Endothelial cell of umbilical vein (primary cell): ENCODE measurements around the gene TBC1D5. TPM values are rescaled to one million over a fixed set of nuclear protein-coding genes. Genes with fewer than 3 reads are reported as not detected.

Source experiments
- BruUV-seq: library from RNA; stranded (reverse); fragments of 400-500 nt; replicated peaks from 2 replicates; lab custom pipeline; 2021; lab: Mats Ljungman, UMichigan
- CTCF ChIA-PET: fragments of 300-600, 350-600 bp; sonication (Branson Sonifier 250); formaldehyde crosslinking; loops from one replicate; lab custom pipeline; 2021; ENCODE audit warnings: antibody characterized with exemption, inconsistent platforms; lab: Charles Lee
- POLR2A ChIA-PET: fragments of 300-600, 350-600 bp; sonication (Branson Sonifier 250); formaldehyde crosslinking; loops from one replicate; lab custom pipeline; 2021; ENCODE audit warnings: antibody characterized with exemption, inconsistent platforms; lab: Charles Lee
- DNase-seq: peaks from one replicate; pipeline ENCODE4 v3.0.0-alpha.2; 2011; ENCODE audit warnings: low read depth, low spot score
- FAIRE-seq: peaks from 2 replicates; lab custom pipeline; 2011; peaks lifted over from hg19 to GRCh38; lab: Jason Lieb, UNC
- H2AFZ ChIP-seq: 2 replicates; pipeline ENCODE4 v1.6.0; 2012; ENCODE audit warnings: low read depth, low read length, control low read depth, inconsistent platforms
- H3K27ac ChIP-seq: 2 replicates; pipeline ENCODE4 v1.5.1; 2011; ENCODE audit warnings: low read depth, mild to moderate bottlenecking, control low read depth, low read length, moderate library complexity; ENCODE audit not compliant: insufficient read depth
- H3K27me3 ChIP-seq, 2 experiments: 2 replicates each; pipeline versions ENCODE4 v1.6.0 to v1.6.1; 2011; ENCODE audit warnings: low read length in 2 of 2, mixed read lengths in 1 of 2; ENCODE audit not compliant: control insufficient read depth in 2 of 2, insufficient read depth in 2 of 2
- H3K36me3 ChIP-seq, 2 experiments: 2 replicates in 1 of 2; 3 replicates in 1 of 2; pipeline ENCODE4 v1.5.1; 2011; ENCODE audit warnings: low read length in 2 of 2, mild to moderate bottlenecking in 1 of 2, moderate library complexity in 1 of 2; ENCODE audit not compliant: control insufficient read depth in 2 of 2, insufficient read depth in 2 of 2; ENCODE audit errors: extremely low read depth in 1 of 2
- H3K4me1 ChIP-seq: 3 replicates; pipeline ENCODE4 v1.5.1; 2011; ENCODE audit warnings: mild to moderate bottlenecking, low read length; ENCODE audit not compliant: control insufficient read depth, insufficient read depth; ENCODE audit errors: extremely low read depth
- H3K4me2 ChIP-seq: 2 replicates; pipeline ENCODE4 v1.6.1; 2011; ENCODE audit warnings: low read length, control low read depth, mixed read lengths; ENCODE audit not compliant: insufficient read depth
- H3K4me3 ChIP-seq, 3 experiments: fragments of 200-600 bp in 1 of 3; sonication (generic), shearing (Covaris generic) in 1 of 3; replicated peaks in 1 of 3; 2 replicates each; pipeline ENCODE4 v1.5.1; 2011 to 2016; ENCODE audit warnings: control low read depth in 3 of 3, low read length in 3 of 3, mild to moderate bottlenecking in 2 of 3, inconsistent platforms in 1 of 3, low read depth in 1 of 3, moderate library complexity in 1 of 3; ENCODE audit not compliant: insufficient read depth in 1 of 3
- H3K79me2 ChIP-seq: 2 replicates; pipeline ENCODE4 v1.6.0; 2012; ENCODE audit warnings: low read length, inconsistent platforms; ENCODE audit not compliant: control insufficient read depth, insufficient read depth
- H3K9ac ChIP-seq: replicated peaks from 2 replicates; pipeline ENCODE3; 2011; ENCODE audit warnings: low read length, control low read depth; ENCODE audit not compliant: insufficient read depth; ENCODE audit errors: extremely low read depth
- H3K9me1 ChIP-seq: replicated peaks from 3 replicates; pipeline ENCODE4 v1.6.0; 2011; ENCODE audit warnings: mild to moderate bottlenecking, low read length; ENCODE audit not compliant: control insufficient read depth, insufficient read depth; ENCODE audit errors: extremely low read depth
- H3K9me3 ChIP-seq: replicated peaks from 2 replicates; pipeline ENCODE4 v1.5.1; 2012; ENCODE audit warnings: low read length, inconsistent platforms; ENCODE audit not compliant: control insufficient read depth, insufficient read depth
- H4K20me1 ChIP-seq: replicated peaks from 2 replicates; pipeline ENCODE3; 2011; ENCODE audit warnings: mild to moderate bottlenecking, low read length; ENCODE audit not compliant: control insufficient read depth, insufficient read depth; ENCODE audit errors: extremely low read depth
- CTCF ChIP-seq, 2 donors: IDR thresholded peaks; 1 replicate in 1 of 2; 2 replicates in 1 of 2; pipeline ENCODE4 v1.5.1; 2011; ENCODE audit warnings: low read length in 2 of 2, mild to moderate bottlenecking in 2 of 2, moderate library complexity in 2 of 2, control low read depth in 1 of 2, inconsistent platforms in 1 of 2, low read depth in 1 of 2; ENCODE audit not compliant: insufficient read depth in 1 of 2; ENCODE audit errors: extremely low read depth in 1 of 2
- EZH2 ChIP-seq: IDR thresholded peaks from 2 replicates; pipeline ENCODE4 v1.6.1; 2012; ENCODE audit warnings: borderline replicate concordance, low read depth, mild to moderate bottlenecking, moderate library complexity, low read length, inconsistent platforms; ENCODE audit not compliant: severe bottlenecking
- FOS ChIP-seq: IDR thresholded peaks from 2 replicates; pipeline ENCODE4 v1.6.1; 2011; ENCODE audit warnings: mild to moderate bottlenecking, low read length, moderate library complexity, borderline replicate concordance; ENCODE audit not compliant: insufficient read depth
- JUN ChIP-seq: IDR thresholded peaks from 2 replicates; pipeline ENCODE4 v1.6.1; 2011; ENCODE audit warnings: borderline replicate concordance, low read depth; ENCODE audit not compliant: insufficient read length, insufficient read depth
- MAX ChIP-seq: IDR thresholded peaks from 2 replicates; pipeline ENCODE4 v1.6.1; 2011; ENCODE audit not compliant: insufficient read depth, insufficient read length
- MYC ChIP-seq: IDR thresholded peaks from one replicate; pipeline ENCODE4 v1.6.1; 2011; ENCODE audit warnings: mild to moderate bottlenecking, low read depth, low read length
- POLR2AphosphoS5 ChIP-seq: IDR thresholded peaks from 2 replicates; pipeline ENCODE4 v1.6.1; 2012; ENCODE audit warnings: low read depth, mild to moderate bottlenecking, control low read depth, low read length, moderate library complexity; ENCODE audit not compliant: insufficient read depth
- dilution Hi-C: fragments of 300-500 bp; cut with MboI; formaldehyde crosslinking; loops from one replicate; pipeline ENCODE4 v1.15.0; 2019; ENCODE audit warnings: low sequenced_read_pairs; ENCODE audit not compliant: extremely low pct_ligation_motif_present
- intact Hi-C: fragments of 100-400 bp; cut with micrococcal nuclease; formaldehyde crosslinking; loops from one replicate; pipeline ENCODE4 v1.10.0; 2022
- polyA plus RNA-seq, 4 experiments: library from polyadenylated mRNA; depleted of rRNA in 3 of 4; stranded (reverse) in 3 of 4; unstranded in 1 of 4; fragments of >200 nt; gene quantifications; 2 replicates each; pipeline versions ENCODE4 v1.2.1 to v1.2.3, GENCODE V29; 2011 to 2012; ENCODE audit warnings: missing spikeins in 1 of 4
- total RNA-seq: library from RNA; stranded (reverse); gene quantifications from 2 replicates; pipeline ENCODE4 v1.2.3, GENCODE V29; 2021

Gene TBC1D5
- total and polyA plus RNA-seq, 2 donors (not counting 3 experiments of a cell fraction or from before 2014, with no cell fraction given), result 17.5 to 44.7 TPM

- DNase-seq (no peak), FAIRE-seq (no peak)
- H3K27me3 ChIP-seq, result no peaks in the 10 kb centered on the region
- H3K79me2 ChIP-seq, result no peaks in the 10 kb centered on the region
- H3K36me3 ChIP-seq, result no peaks in the 10 kb centered on the region
- intact Hi-C loops (no loop called here), dilution Hi-C loops (loop anchor here (25.0 kb wide), 1 partner anchor 394 kb away; no protein-coding TSS in a partner anchor)
- no peaks in the 10 kb centered on the region for H3K9me3 ChIP-seq
- ChIA-PET POLR2A (no interaction called here), CTCF (no interaction called here)
- no peak overlapping the region for H3K9ac ChIP-seq
- H3K4me2 ChIP-seq, result no peak overlapping the region
- no peak overlapping the region for H2AFZ ChIP-seq
- H4K20me1 ChIP-seq, result no peaks in the 10 kb centered on the region
- H3K27ac ChIP-seq, result no peak overlapping the region
- H3K4me1 ChIP-seq, result no peaks in the 10 kb centered on the region
- no peak for TF ChIP-seq EZH2
- TF ChIP-seq MAX, result no peak
- TF ChIP-seq JUN, result no peak
- no peak for TF ChIP-seq MYC
- TF ChIP-seq FOS, result no peak
- TF ChIP-seq POLR2AphosphoS5, result no peak
- no peak for TF ChIP-seq CTCF (IDR thresholded peaks at IDR 0.05; ENCODE audit: extremely low read depth in 1 of 2, insufficient read depth in 1 of 2, low read depth in 1 of 2, low read length in 2 of 2)
- H3K4me3 ChIP-seq, result no peak overlapping the region
- H3K9me1 ChIP-seq, result no peaks in the 10 kb centered on the region
- BruUV-seq, result no TSS peak
These were observed 299.3 kb downstream of the TBC1D5 start for GRCh38 chr3:17443142-17443541.
